Renal pelvis (tissue), 3 donors: Measurements from ENCODE around the gene PCDHGA10. TPM values are rescaled to one million over a fixed set of nuclear protein-coding genes. Genes with fewer than 3 reads are reported as not detected.

Experiments
- polyA plus RNA-seq, 3 donors: library from polyadenylated mRNA; unstranded; fragments of 120-200 nt; gene quantifications; one replicate each; pipeline ENCODE4 v1.2.1, GENCODE V29; 2013; ENCODE audit not compliant: insufficient read length in 3 of 3

The PCDHGA10 gene
- polyA plus RNA-seq, 3 donors, result 3.1 to 3.7 (median 3.4) TPM

Other genes starting within 250 kb of the PCDHGA10 start
- 1 to 10 TPM; 3.5 to 4.4 (median 4.2) TPM for gene PCDHB7, start 240.3 kb upstream of the PCDHGA10 start, polyA plus RNA-seq
- gene PCDHB8, start 235.2 kb upstream of the PCDHGA10 start, polyA plus RNA-seq, result 1 to 10 TPM; 1.5 to 3.1 (median 2.1) TPM
- 1 to 10 TPM; 5.1 to 7.4 (median 6.5) TPM for gene PCDHB16, start 230.6 kb upstream of the PCDHGA10 start, polyA plus RNA-seq
- gene PCDHB9, start 225.8 kb upstream of the PCDHGA10 start, polyA plus RNA-seq, result 1 to 10 TPM; 3.4 to 4.5 (median 4.1) TPM
- 1 to 10 TPM; 4.9 to 6.6 (median 6.4) TPM for gene PCDHB10, start 220.6 kb upstream of the PCDHGA10 start, polyA plus RNA-seq
- 1 to 10 TPM; 3.8 to 6.5 (median 4.6) TPM for gene PCDHB11, start 213.4 kb upstream of the PCDHGA10 start, polyA plus RNA-seq
- gene PCDHB12, start 204.3 kb upstream of the PCDHGA10 start, polyA plus RNA-seq, result 1 to 10 TPM; 3.6 to 4.6 (median 4.5) TPM
- gene PCDHB13, start 199.1 kb upstream of the PCDHGA10 start, polyA plus RNA-seq, result 1 to 10 TPM; 6.4 to 7.5 (median 6.9) TPM
- gene PCDHB14, start 189.6 kb upstream of the PCDHGA10 start, polyA plus RNA-seq, result 10 to 100 TPM; 10.1 to 11.2 (median 10.2) TPM
- 10 to 100 TPM; 14.3 to 15.2 (median 14.7) TPM for gene PCDHB15, start 167.6 kb upstream of the PCDHGA10 start, polyA plus RNA-seq
- under 1 TPM in 2 of 3 donors, not detected in 1; 0.19 to 0.21 TPM for gene SLC25A2, start 108.9 kb upstream of the PCDHGA10 start, polyA plus RNA-seq
- 100 to 1,000 TPM; 137 to 157 (median 148) TPM for gene TAF7, start 92.2 kb upstream of the PCDHGA10 start, polyA plus RNA-seq
- gene PCDHGA1, start 82.5 kb upstream of the PCDHGA10 start, polyA plus RNA-seq, result 1 to 10 TPM in 2 of 3 donors, under 1 TPM in 1; 0.81 to 1.7 (median 1.0) TPM
- gene PCDHGA2, start 74.2 kb upstream of the PCDHGA10 start, polyA plus RNA-seq, result 1 to 10 TPM; 6.3 to 8.3 (median 6.4) TPM
- 1 to 10 TPM; 3.4 to 4.5 (median 3.8) TPM for gene PCDHGA3, start 69.2 kb upstream of the PCDHGA10 start, polyA plus RNA-seq
- gene PCDHGB1, start 62.9 kb upstream of the PCDHGA10 start, polyA plus RNA-seq, result 1 to 10 TPM; 1.7 to 1.8 (median 1.7) TPM
- gene PCDHGA4, start 58.0 kb upstream of the PCDHGA10 start, polyA plus RNA-seq, result 1 to 10 TPM; 2.3 to 3.0 (median 2.4) TPM
- 1 to 10 TPM; 3.5 to 4.9 (median 3.6) TPM for gene PCDHGB2, start 53.0 kb upstream of the PCDHGA10 start, polyA plus RNA-seq
- 1 to 10 TPM; 2.6 to 3.2 (median 2.6) TPM for gene PCDHGA5, start 48.8 kb upstream of the PCDHGA10 start, polyA plus RNA-seq
- 1 to 10 TPM; 1.9 to 2.6 (median 2.5) TPM for gene PCDHGB3, start 42.7 kb upstream of the PCDHGA10 start, polyA plus RNA-seq
- 1 to 10 TPM; 6.4 to 8.5 (median 7.9) TPM for gene PCDHGA6, start 39.1 kb upstream of the PCDHGA10 start, polyA plus RNA-seq
- 1 to 10 TPM; 2.2 to 2.5 (median 2.5) TPM for gene PCDHGA7, start 30.2 kb upstream of the PCDHGA10 start, polyA plus RNA-seq
- gene PCDHGB4, start 25.3 kb upstream of the PCDHGA10 start, polyA plus RNA-seq, result 1 to 10 TPM; 4.9 to 6.2 (median 6.2) TPM
- gene PCDHGA8, start 20.4 kb upstream of the PCDHGA10 start, polyA plus RNA-seq, result under 1 TPM; 0.78 to 0.85 (median 0.81) TPM
- gene PCDHGB5, start 15.0 kb upstream of the PCDHGA10 start, polyA plus RNA-seq, result 10 to 100 TPM in 1 of 3 donors, 1 to 10 TPM in 2; 9.3 to 12.0 (median 9.7) TPM
- 1 to 10 TPM; 4.8 to 6.1 (median 5.5) TPM for gene PCDHGA9, start 10.2 kb upstream of the PCDHGA10 start, polyA plus RNA-seq
- 1 to 10 TPM; 6.8 to 7.8 (median 7.3) TPM for gene PCDHGB6, start 5.0 kb upstream of the PCDHGA10 start, polyA plus RNA-seq
- 10 to 100 TPM; 11.0 to 17.3 (median 16.1) TPM for gene PCDHGB7, start 4.7 kb downstream of the PCDHGA10 start, polyA plus RNA-seq
- 1 to 10 TPM; 3.8 to 6.3 (median 4.9) TPM for gene PCDHGA11, start 8.1 kb downstream of the PCDHGA10 start, polyA plus RNA-seq
- 1 to 10 TPM; 1.1 to 2.9 (median 1.8) TPM for gene PCDHGA12, start 17.5 kb downstream of the PCDHGA10 start, polyA plus RNA-seq
- 100 to 1,000 TPM in 1 of 3 donors, 10 to 100 TPM in 2; 91.6 to 131 (median 92.5) TPM for gene PCDHGC3, start 63.0 kb downstream of the PCDHGA10 start, polyA plus RNA-seq
- gene PCDHGC4, start 72.0 kb downstream of the PCDHGA10 start, polyA plus RNA-seq, result 1 to 10 TPM; 3.3 to 4.3 (median 3.8) TPM
- 1 to 10 TPM in 1 of 3 donors, under 1 TPM in 2; 0.40 to 1.1 (median 0.93) TPM for gene PCDHGC5, start 76.1 kb downstream of the PCDHGA10 start, polyA plus RNA-seq
- gene DIAPH1, start 206.0 kb downstream of the PCDHGA10 start, polyA plus RNA-seq, result 10 to 100 TPM; 70.6 to 81.0 (median 76.5) TPM
- 100 to 1,000 TPM in 2 of 3 donors, 10 to 100 TPM in 1; 92.2 to 123 (median 118) TPM for gene HDAC3, start 223.9 kb downstream of the PCDHGA10 start, polyA plus RNA-seq
- gene RELL2, start 224.0 kb downstream of the PCDHGA10 start, polyA plus RNA-seq, result 1 to 10 TPM; 1.2 to 1.8 (median 1.4) TPM
- gene FCHSD1, start 238.4 kb downstream of the PCDHGA10 start, polyA plus RNA-seq, result 10 to 100 TPM; 11.4 to 16.2 (median 14.7) TPM